GM12865 (cell line): ENCODE results near the gene C9orf153.

Experiments used
- DNase-seq: peaks from one replicate; pipeline ENCODE4 v3.0.0; 2010; ENCODE audit warnings: low read depth
- H3K4me3 ChIP-seq: 2 replicates; pipeline ENCODE4 v1.5.1; 2011; ENCODE audit warnings: mild to moderate bottlenecking, low read depth, low read length, control low read depth
- TF ChIP-seq, protein P1 (sequence below): IDR thresholded peaks from 2 replicates; pipeline ENCODE4 v1.5.1; 2011; ENCODE audit warnings: low read length, control low read depth, low read depth, inconsistent platforms; ENCODE audit not compliant: insufficient read depth; ENCODE audit errors: missing control alignments

Gene C9orf153

DNA sequence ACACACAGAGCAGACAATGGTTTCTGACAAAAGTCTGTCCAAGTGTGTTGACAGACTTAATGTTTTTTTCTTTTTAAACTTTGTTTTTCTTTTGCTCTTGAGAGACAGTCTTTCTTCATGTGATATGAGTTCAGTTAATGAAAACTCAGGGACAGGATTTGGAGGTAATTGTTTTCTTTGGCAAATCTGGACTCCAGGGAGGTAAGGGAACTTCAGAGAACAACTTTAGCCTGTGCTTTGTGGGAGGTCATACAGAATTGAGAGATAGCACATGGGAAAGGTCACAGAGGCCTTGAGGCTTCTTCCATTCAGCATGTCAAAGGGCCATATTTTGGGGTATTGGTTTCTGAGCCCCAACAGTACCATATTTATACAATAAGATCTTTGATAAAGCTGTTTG lies 9.3 kb downstream of the C9orf153 start:
- TF ChIP-seq, protein P1, sequence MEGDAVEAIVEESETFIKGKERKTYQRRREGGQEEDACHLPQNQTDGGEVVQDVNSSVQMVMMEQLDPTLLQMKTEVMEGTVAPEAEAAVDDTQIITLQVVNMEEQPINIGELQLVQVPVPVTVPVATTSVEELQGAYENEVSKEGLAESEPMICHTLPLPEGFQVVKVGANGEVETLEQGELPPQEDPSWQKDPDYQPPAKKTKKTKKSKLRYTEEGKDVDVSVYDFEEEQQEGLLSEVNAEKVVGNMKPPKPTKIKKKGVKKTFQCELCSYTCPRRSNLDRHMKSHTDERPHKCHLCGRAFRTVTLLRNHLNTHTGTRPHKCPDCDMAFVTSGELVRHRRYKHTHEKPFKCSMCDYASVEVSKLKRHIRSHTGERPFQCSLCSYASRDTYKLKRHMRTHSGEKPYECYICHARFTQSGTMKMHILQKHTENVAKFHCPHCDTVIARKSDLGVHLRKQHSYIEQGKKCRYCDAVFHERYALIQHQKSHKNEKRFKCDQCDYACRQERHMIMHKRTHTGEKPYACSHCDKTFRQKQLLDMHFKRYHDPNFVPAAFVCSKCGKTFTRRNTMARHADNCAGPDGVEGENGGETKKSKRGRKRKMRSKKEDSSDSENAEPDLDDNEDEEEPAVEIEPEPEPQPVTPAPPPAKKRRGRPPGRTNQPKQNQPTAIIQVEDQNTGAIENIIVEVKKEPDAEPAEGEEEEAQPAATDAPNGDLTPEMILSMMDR = no peak
- no peak for DNase-seq
- H3K4me3 ChIP-seq = no peak overlapping the region

DNA sequence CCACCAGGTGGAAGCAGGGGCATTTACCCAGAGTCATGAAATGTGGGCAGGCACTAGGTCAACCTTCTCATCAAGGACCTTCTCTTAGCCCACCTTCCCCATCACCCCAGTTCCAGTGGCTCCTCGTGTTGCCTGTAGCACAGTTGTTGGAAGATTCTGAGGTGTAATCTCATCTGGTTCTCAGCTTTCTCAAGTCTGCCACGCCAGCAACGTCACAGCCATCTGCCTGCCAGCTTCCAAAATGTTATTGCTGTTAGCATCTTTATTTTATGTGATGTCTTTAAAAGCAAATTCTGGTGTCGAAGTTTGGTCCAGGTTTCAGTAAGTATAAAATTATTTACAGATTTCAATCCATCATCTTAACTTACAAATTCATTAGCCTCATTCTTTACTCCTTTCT lies 10.7 kb downstream of the C9orf153 start:
- no peak overlapping the region for H3K4me3 ChIP-seq
- DNase-seq = no peak
- TF ChIP-seq, protein P1 = no peak

DNA sequence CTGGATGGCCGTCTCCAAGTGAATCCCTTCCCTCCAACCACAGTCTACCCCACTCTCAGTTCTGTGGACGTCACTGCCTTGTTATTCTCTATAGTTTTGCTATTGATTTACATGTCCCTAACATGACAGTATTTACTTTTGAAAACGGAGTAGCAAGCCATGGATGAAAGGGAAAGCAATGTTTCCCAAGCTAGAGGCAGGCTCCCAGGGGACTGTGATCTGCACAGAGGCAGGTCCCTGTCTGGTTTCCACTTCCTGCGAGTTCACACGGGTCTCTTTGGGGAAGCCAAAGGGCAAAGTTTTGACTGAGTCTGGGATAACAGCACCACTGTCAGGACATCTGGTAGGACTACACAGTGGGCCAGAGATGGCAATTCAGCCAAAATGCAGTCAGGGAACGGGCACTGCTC lies 12.7 kb downstream of the C9orf153 start:
- DNase-seq = peak; percentile 89
- peak overlapping the region; percentile 24; the same call in 1 of the 2 replicates for H3K4me3 ChIP-seq
- TF ChIP-seq, protein P1 = peak; percentile 37

DNA sequence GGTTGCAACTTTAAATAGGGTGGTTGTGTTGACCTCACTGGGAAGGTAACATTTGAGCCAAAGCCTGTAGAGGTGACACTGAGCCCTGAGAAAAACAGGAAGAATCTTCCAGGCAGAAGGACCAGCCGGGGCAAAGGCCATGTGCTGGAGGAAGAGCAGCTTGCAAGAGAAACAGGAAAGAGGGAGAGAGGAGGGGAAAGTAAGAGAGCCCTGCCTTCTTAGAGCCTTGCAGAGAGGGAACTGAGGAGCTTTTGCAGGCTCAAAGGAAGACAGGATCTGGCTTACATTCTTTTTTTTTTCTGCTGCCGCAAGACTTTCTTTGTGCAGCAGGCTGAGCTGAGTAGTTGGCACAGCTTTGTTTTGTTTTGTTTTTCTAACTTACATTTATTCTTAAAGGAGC lies 17.4 kb downstream of the C9orf153 start:
- TF ChIP-seq, protein P1 = no peak
- no peak for DNase-seq
- H3K4me3 ChIP-seq = no peak overlapping the region

DNA sequence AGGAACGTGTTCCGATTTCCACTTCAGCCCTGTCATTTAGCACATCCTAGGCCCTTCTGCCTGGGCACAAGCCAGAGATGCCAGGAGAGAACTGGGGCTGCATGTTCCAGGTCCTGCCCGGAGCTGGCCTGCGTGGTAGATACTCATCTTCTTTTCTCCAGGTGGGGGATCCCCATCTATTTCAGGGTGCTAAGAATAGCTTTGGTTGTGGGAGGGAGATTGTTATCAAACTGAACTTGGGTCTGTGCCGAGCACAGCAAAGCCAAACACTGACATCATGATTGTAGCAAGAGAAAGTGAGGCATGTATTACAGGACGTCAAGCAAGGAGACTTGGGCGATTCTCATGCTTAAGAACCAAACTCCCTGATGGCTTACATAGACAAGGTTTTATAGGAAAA lies 18.2 kb downstream of the C9orf153 start:
- H3K4me3 ChIP-seq = no peak overlapping the region
- TF ChIP-seq, protein P1 = no peak
- no peak for DNase-seq

DNA sequence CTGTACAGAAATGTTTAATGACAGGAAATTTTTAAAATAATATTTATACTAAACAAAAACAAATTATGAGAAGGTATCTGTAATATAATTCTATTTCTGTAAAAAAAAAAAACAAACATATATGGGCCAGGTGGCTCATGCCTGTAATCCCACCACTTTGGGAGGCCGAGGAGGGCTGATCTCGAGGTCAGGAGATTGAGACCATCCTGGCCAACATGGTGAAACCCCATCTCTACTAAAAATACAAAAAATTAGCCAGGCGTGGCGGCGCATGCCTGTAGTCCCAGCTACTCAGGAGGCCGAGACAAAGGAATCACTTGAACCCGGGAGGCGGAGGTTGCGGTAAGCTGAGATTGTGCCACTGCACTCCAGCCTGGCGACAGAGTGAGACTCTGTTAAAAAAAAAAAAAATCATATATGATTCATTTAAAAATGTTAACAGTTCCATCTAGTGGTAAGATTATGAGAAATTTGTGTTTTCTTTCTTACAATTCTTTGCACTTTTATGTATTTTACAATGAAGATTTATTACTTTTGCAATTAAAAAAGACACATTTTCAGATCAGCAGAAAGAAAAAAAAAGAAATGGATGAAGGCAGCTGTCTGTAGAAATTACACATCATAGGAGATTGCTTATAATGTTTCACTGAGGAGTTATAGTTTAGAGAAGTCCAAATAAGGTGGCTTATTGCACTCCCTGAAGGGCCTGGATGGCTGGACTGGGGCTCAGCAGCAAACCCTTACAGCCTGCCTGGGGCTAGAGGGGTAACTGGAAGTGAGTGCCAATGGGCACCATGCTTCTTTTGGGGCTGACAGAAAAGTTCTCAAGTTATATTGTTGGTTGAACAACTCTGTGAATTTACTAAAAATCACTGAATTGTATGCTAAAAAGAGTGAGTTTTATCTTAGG lies 20.3 kb downstream of the C9orf153 start:
- no peak for DNase-seq
- no peak overlapping the region for H3K4me3 ChIP-seq
- TF ChIP-seq, protein P1 = no peak
